SK-N-DZ (cell line): ENCODE data around the gene CFAP299.

Source experiments
- DNase-seq: peaks from one replicate; pipeline ENCODE4 v3.0.0-alpha.2; 2015; ENCODE audit warnings: low spot score

Gene CFAP299

GRCh38 chr4:80447493-80447892, 112.0 kb downstream of the CFAP299 start:
- DNase-seq, result no peak

GRCh38 chr4:80448056-80448455, 112.5 kb downstream of the CFAP299 start:
- no peak for DNase-seq

GRCh38 chr4:80452055-80452454, 116.5 kb downstream of the CFAP299 start:
- no peak for DNase-seq

GRCh38 chr4:80452768-80453167, 117.2 kb downstream of the CFAP299 start:
- no peak for DNase-seq

- DNase-seq, result no peak
These were observed 118.5 kb downstream of the CFAP299 start for GRCh38 chr4:80454040-80454439.

- DNase-seq, result no peak
These were observed 119.0 kb downstream of the CFAP299 start for GRCh38 chr4:80454556-80454955.

GRCh38 chr4:80459918-80460473, 124.5 kb downstream of the CFAP299 start:
- DNase-seq, result no peak

GRCh38 chr4:80461412-80461811, 125.9 kb downstream of the CFAP299 start:
- DNase-seq, result no peak

GRCh38 chr4:80462621-80463091, 127.1 kb downstream of the CFAP299 start:
- DNase-seq, result no peak

GRCh38 chr4:80463509-80463908, 128.0 kb downstream of the CFAP299 start:
- DNase-seq, result no peak

GRCh38 chr4:80465238-80465637, 129.7 kb downstream of the CFAP299 start:
- no peak for DNase-seq

GRCh38 chr4:80465736-80466135, 130.2 kb downstream of the CFAP299 start:
- no peak for DNase-seq

GRCh38 chr4:80466618-80467017, 131.1 kb downstream of the CFAP299 start:
- DNase-seq, result no peak

- no peak for DNase-seq
These were observed 136.2 kb downstream of the CFAP299 start for GRCh38 chr4:80471756-80472155.

- DNase-seq, result no peak
These were observed 139.7 kb downstream of the CFAP299 start for GRCh38 chr4:80475236-80475635.

GRCh38 chr4:80475798-80476197, 140.3 kb downstream of the CFAP299 start:
- no peak for DNase-seq

- DNase-seq, result no peak
These were observed 149.2 kb downstream of the CFAP299 start for GRCh38 chr4:80484712-80485111.

GRCh38 chr4:80486603-80487002, 151.1 kb downstream of the CFAP299 start:
- no peak for DNase-seq

GRCh38 chr4:80489798-80490197, 154.3 kb downstream of the CFAP299 start:
- DNase-seq, result no peak

GRCh38 chr4:80492761-80493160, 157.2 kb downstream of the CFAP299 start:
- no peak for DNase-seq

- no peak for DNase-seq
These were observed 160.3 kb downstream of the CFAP299 start for GRCh38 chr4:80495865-80496264.

GRCh38 chr4:80498725-80499124, 163.2 kb downstream of the CFAP299 start:
- DNase-seq, result no peak

GRCh38 chr4:80500613-80501012, 165.1 kb downstream of the CFAP299 start:
- no peak for DNase-seq

- DNase-seq, result no peak
These were observed 171.5 kb downstream of the CFAP299 start for GRCh38 chr4:80507077-80507476.
